ENCODE measurements around the gene TFDP2.

TFDP2 gene

GRCh38 chr3:142035308-142035922 lies 113.9 kb downstream of the TFDP2 start:
- ATAC-seq, result no peak
- TF ChIP-seq RARB (CRISPR knock-in tag; IDR thresholded peaks at IDR 0.05) (no peak), ESRRG (CRISPR knock-in tag; IDR thresholded peaks at IDR 0.05) (no peak), CREB5 (CRISPR knock-in tag; IDR thresholded peaks at IDR 0.05; ENCODE audit: low read depth) (no peak), OSR1 (CRISPR knock-in tag; IDR thresholded peaks at IDR 0.05) (no peak), GLIS3 (CRISPR knock-in tag; IDR thresholded peaks at IDR 0.05) (no peak), TCF4 (CRISPR knock-in tag; IDR thresholded peaks at IDR 0.05; ENCODE audit: borderline replicate concordance) (no peak), ZNF8 (CRISPR knock-in tag; IDR thresholded peaks at IDR 0.05) (no peak), PPARA (CRISPR knock-in tag; IDR thresholded peaks at IDR 0.05; ENCODE audit: borderline replicate concordance) (no peak), BACH2 (CRISPR knock-in tag; IDR thresholded peaks at IDR 0.05; ENCODE audit: borderline replicate concordance) (no peak), ZFP3 (CRISPR knock-in tag; IDR thresholded peaks at IDR 0.05) (no peak), ZC3H10 (CRISPR knock-in tag; IDR thresholded peaks at IDR 0.05) (no peak), ZNF565 (CRISPR knock-in tag; conservative IDR thresholded peaks at IDR 0.05; ENCODE audit: low read depth) (no peak), ZFP30 (CRISPR knock-in tag; IDR thresholded peaks at IDR 0.05) (no peak), PATZ1 (CRISPR knock-in tag; IDR thresholded peaks at IDR 0.05; ENCODE audit: borderline replicate concordance) (no peak)
- TF ChIP-seq, protein P1, sequence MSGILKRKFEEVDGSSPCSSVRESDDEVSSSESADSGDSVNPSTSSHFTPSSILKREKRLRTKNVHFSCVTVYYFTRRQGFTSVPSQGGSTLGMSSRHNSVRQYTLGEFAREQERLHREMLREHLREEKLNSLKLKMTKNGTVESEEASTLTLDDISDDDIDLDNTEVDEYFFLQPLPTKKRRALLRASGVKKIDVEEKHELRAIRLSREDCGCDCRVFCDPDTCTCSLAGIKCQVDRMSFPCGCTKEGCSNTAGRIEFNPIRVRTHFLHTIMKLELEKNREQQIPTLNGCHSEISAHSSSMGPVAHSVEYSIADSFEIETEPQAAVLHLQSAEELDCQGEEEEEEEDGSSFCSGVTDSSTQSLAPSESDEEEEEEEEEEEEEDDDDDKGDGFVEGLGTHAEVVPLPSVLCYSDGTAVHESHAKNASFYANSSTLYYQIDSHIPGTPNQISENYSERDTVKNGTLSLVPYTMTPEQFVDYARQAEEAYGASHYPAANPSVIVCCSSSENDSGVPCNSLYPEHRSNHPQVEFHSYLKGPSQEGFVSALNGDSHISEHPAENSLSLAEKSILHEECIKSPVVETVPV (CRISPR knock-in tag; IDR thresholded peaks at IDR 0.05), result no peak
- TF ChIP-seq, protein P2, sequence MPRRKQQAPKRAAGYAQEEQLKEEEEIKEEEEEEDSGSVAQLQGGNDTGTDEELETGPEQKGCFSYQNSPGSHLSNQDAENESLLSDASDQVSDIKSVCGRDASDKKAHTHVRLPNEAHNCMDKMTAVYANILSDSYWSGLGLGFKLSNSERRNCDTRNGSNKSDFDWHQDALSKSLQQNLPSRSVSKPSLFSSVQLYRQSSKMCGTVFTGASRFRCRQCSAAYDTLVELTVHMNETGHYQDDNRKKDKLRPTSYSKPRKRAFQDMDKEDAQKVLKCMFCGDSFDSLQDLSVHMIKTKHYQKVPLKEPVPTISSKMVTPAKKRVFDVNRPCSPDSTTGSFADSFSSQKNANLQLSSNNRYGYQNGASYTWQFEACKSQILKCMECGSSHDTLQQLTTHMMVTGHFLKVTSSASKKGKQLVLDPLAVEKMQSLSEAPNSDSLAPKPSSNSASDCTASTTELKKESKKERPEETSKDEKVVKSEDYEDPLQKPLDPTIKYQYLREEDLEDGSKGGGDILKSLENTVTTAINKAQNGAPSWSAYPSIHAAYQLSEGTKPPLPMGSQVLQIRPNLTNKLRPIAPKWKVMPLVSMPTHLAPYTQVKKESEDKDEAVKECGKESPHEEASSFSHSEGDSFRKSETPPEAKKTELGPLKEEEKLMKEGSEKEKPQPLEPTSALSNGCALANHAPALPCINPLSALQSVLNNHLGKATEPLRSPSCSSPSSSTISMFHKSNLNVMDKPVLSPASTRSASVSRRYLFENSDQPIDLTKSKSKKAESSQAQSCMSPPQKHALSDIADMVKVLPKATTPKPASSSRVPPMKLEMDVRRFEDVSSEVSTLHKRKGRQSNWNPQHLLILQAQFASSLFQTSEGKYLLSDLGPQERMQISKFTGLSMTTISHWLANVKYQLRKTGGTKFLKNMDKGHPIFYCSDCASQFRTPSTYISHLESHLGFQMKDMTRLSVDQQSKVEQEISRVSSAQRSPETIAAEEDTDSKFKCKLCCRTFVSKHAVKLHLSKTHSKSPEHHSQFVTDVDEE (CRISPR knock-in tag; IDR thresholded peaks at IDR 0.05), result no peak

DNA sequence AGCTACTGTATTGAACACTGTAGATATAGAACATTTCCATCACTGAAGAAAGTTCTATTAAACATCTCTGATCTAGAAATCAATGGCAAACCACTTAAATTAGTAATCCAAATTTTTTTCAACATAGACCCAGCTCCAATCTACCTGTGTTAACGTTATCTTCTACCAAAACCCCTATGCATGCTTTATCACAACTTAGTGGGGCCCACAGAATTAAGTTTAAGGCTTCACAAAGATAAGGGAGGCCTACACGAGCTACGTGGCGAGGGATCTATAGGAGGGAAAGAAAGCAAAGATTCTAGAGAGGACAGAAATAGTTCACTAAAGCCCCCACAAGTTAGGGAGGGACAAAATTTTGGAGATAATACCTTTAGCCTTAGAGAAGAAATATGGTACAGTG lies 116.1 kb downstream of the TFDP2 start:
- TF ChIP-seq TOX (CRISPR knock-in tag; IDR thresholded peaks at IDR 0.05; ENCODE audit: borderline replicate concordance), result no peak
- TF ChIP-seq OSR1 (CRISPR knock-in tag; IDR thresholded peaks at IDR 0.05), result no peak
- TF ChIP-seq ARNTL (CRISPR knock-in tag; IDR thresholded peaks at IDR 0.05; ENCODE audit: borderline replicate concordance, low read depth), result no peak
- TF ChIP-seq ESRRG (CRISPR knock-in tag; IDR thresholded peaks at IDR 0.05), result no peak
- TF ChIP-seq ZFP30 (CRISPR knock-in tag; IDR thresholded peaks at IDR 0.05), result no peak
- TF ChIP-seq BACH2 (CRISPR knock-in tag; IDR thresholded peaks at IDR 0.05; ENCODE audit: borderline replicate concordance), result no peak
- TF ChIP-seq RARB (CRISPR knock-in tag; IDR thresholded peaks at IDR 0.05), result no peak
- no peak for TF ChIP-seq PATZ1 (CRISPR knock-in tag; IDR thresholded peaks at IDR 0.05; ENCODE audit: borderline replicate concordance)
- no peak for TF ChIP-seq ZC3H10 (CRISPR knock-in tag; IDR thresholded peaks at IDR 0.05)
- no peak for TF ChIP-seq ZFP3 (CRISPR knock-in tag; IDR thresholded peaks at IDR 0.05)
- no peak for ATAC-seq

- no peak for ATAC-seq
- no peak for TF ChIP-seq ARNTL (CRISPR knock-in tag; IDR thresholded peaks at IDR 0.05; ENCODE audit: borderline replicate concordance, low read depth)
Measured at GRCh38 chr3:142031575-142031974, 117.8 kb downstream of the TFDP2 start.
